MCF 10A (cell line): ENCODE results near the gene APEH. TPM values are rescaled to one million over a fixed set of nuclear protein-coding genes. Genes with fewer than 3 reads are reported as not detected.
"Not testable (repeated sequence)": the region's sequence is repeated elsewhere in the genome, so short reads cannot be mapped to it uniquely, and the experiment has no call there.

Source experiments
- BruUV-seq: library from RNA; stranded (reverse); fragments of 400-500 nt; replicated peaks from 2 replicates; lab custom pipeline; 2021; lab: Mats Ljungman, UMichigan
- CTCF ChIA-PET: fragments of 300-600 bp; sonication (Branson Sonifier 250); formaldehyde crosslinking; extraction: SDS; loops from one replicate; lab custom pipeline; 2021; ENCODE audit warnings: antibody characterized with exemption, inconsistent platforms; lab: Yijun Ruan, JAX
- POLR2A ChIA-PET: fragments of 300-600, 350-650 bp; sonication (Branson Sonifier 250); formaldehyde crosslinking; extraction: SDS; loops from one replicate; lab custom pipeline; 2020; ENCODE audit warnings: antibody characterized with exemption, inconsistent platforms; lab: Yijun Ruan, JAX
- DNase-seq: peaks from one replicate; pipeline ENCODE4 v3.0.0-alpha.2; 2018; ENCODE audit not compliant: unreplicated experiment
- H3K27ac Mint-ChIP-seq: one replicate; pipeline ENCODE4 v1.8.0; 2022; ENCODE audit warnings: mild to moderate bottlenecking, low read depth, mixed read lengths; ENCODE audit not compliant: unreplicated experiment
- H3K27me3 Mint-ChIP-seq: one replicate; pipeline ENCODE4 v1.8.0; 2022; ENCODE audit warnings: mixed read lengths; ENCODE audit not compliant: insufficient read depth, unreplicated experiment
- H3K36me3 Mint-ChIP-seq: one replicate; pipeline ENCODE4 v1.8.0; 2022; ENCODE audit warnings: mild to moderate bottlenecking, moderate library complexity, mixed read lengths; ENCODE audit not compliant: insufficient read depth, unreplicated experiment
- H3K4me1 Mint-ChIP-seq: one replicate; pipeline ENCODE4 v1.8.0; 2022; ENCODE audit warnings: mixed read lengths; ENCODE audit not compliant: insufficient read depth, unreplicated experiment
- H3K4me3 Mint-ChIP-seq: one replicate; pipeline ENCODE4 v1.8.0; 2022; ENCODE audit warnings: mild to moderate bottlenecking, moderate library complexity, mixed read lengths; ENCODE audit not compliant: unreplicated experiment
- H3K9me3 Mint-ChIP-seq: one replicate; pipeline ENCODE4 v1.8.0; 2022; ENCODE audit warnings: mixed read lengths; ENCODE audit not compliant: unreplicated experiment
- intact Hi-C: fragments of 100-400 bp; cut with micrococcal nuclease; formaldehyde crosslinking; loops from 2 replicates; pipeline ENCODE4 v1.14.1; 2022
- total RNA-seq: library from RNA; stranded (reverse); gene quantifications from 2 replicates; pipeline ENCODE4 v1.2.3, GENCODE V29; 2022
- TF ChIP-seq, protein P1 (sequence below): fragments of 200-600 bp; IDR thresholded peaks from one replicate; pipeline ENCODE4 v1.8.0; 2022; ENCODE audit warnings: antibody characterized with exemption, mild to moderate bottlenecking; ENCODE audit not compliant: unreplicated experiment

Gene APEH
- total RNA-seq, 1 experiment from 2014 or later: 127 TPM

DNA sequence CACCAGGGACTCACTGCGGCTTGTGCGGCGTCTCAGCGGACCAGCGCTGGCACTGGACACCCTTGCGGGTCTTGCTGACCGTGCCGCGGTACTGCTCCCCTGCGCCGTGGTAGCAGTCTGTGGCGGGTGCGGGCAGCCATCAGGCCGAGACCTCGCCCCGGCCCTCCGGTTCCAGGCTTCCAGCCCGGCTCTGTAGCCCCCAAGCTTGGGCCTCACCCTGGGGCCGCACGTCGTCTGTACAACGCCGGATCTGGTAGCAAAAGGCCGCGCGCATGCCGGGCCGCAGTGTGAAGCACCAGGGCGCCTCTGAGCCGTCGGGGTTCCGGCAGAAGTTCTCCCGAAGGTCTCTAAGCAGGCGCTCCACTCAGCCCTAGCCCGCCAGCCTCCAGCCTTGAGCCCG, 11.7 kb downstream of the APEH start:
- CTCF ChIA-PET, H3K9me3 Mint-ChIP-seq, H3K27ac Mint-ChIP-seq, H3K4me3 Mint-ChIP-seq, DNase-seq, BruUV-seq, intact Hi-C loops, H3K27me3 Mint-ChIP-seq, H3K36me3 Mint-ChIP-seq, POLR2A ChIA-PET: not testable (repeated sequence)
- H3K4me1 Mint-ChIP-seq: peaks cover 14% of the 10 kb centered on the region

DNA sequence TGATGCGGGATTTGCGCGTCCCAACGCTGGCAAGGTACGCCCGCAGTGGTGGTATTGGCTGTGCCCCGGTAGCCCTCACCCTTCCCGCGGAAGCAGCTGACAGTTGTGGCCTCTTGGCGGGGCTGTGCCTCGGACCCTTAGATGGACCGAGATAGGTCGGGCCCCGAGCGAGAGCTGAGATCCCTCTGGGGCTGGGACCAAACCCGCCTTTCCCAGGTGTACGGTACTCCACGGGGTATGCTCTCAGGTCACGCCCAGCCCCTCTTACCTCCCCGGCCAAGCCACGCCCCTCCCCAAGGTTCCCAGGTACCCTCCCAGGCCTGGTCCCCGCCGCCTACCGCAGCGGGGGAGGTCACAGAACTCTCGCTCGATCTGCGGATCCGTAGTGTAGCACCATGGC, 12.2 kb downstream of the APEH start:
- intact Hi-C loops, BruUV-seq, H3K27me3 Mint-ChIP-seq, DNase-seq, CTCF ChIA-PET, H3K36me3 Mint-ChIP-seq, H3K4me3 Mint-ChIP-seq, H3K27ac Mint-ChIP-seq, H3K9me3 Mint-ChIP-seq, POLR2A ChIA-PET: not testable (repeated sequence)
- H3K4me1 Mint-ChIP-seq: peaks cover 16% of the 10 kb centered on the region

DNA sequence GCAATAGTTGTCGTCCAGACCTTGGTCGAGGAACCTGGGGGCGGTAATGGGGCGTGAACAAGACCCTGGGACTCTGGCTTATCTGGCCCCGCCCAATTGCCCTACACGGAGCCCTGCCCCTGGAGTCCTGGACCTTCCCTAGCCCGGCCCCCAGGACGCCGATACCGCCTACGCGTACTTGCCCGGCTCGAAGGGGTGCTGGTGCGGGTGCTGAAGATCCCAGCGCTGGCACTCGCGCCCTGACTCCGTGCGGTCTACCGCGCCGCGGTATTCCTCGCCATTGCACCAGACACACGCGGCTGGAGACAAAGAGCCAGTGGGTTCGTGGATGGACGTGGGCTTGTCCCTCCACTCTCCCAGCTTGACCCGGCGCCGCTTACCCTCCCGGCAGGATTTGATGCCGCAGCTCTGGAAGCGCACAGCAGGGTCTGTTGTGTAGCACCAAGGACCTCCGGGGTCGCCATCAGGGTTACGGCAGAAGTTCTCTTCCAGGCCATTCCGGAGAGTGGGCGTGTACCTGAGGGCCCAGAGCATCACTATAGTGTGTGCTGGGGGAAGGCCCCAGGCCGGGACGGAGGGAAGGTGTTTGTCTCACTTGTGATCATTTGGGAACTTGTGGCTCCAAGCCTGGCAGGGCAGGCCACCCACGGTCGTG, 12.7 kb downstream of the APEH start:
- H3K27ac Mint-ChIP-seq, H3K36me3 Mint-ChIP-seq, POLR2A ChIA-PET, H3K9me3 Mint-ChIP-seq, intact Hi-C loops, CTCF ChIA-PET, H3K4me3 Mint-ChIP-seq, BruUV-seq, H3K27me3 Mint-ChIP-seq, DNase-seq: not testable (repeated sequence)
- H3K4me1 Mint-ChIP-seq: peaks cover 16% of the 10 kb centered on the region

DNA sequence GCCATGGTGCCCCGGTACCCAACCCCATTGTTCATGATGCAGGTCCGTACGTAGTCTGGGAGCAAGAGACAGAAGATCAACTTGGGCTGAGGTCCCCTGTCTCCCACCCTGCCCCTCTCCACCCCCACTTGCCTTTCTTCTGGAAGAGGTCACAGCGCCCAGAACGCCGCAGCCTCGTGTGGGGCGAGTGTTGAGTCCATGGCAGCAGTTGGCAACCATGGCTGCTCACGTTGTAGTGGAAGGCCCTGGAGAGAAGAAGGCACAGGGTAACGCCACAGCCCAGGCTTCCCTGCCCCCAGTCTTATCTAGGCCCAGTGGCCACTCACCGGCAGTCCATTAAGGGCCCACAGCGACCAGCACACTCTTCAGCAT, 13.3 kb downstream of the APEH start:
- POLR2A ChIA-PET, H3K27ac Mint-ChIP-seq, intact Hi-C loops: not testable (repeated sequence)

DNA sequence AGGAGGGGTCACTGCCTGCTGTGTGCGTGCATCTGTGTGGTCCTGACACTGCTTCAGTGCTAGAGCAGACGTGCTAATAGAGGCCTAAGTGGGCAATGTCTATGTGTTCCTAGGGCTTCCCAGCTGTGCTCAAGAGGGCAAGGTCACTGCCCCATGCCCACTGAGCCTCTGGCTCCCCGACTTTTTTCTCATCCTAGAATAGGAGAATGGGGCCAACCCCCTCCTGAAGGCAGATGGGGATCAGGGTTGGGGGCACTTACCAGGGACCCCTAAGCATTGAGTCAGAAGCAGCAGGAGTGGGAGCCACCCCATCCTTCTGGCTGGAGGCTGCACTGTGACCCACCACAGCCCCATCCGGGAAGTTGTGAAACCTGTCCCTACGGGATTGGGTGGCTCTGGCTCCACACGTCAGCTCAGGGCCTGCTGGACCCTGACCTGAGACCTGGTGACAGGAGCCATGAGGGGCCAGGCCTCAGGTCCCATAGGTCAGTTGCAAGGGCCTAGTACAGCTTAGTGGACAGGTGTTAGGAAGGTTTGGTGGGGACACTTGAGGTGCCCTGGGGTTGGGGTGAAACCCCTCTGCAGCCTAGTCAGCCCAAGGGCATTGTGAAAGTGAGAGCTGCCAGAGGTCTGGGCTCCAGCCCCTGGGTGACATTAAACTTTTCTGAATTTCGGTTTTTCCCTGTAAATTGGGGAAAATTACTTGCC, 14.3 kb downstream of the APEH start:
- H3K27me3 Mint-ChIP-seq, intact Hi-C loops, DNase-seq, CTCF ChIA-PET, BruUV-seq, H3K9me3 Mint-ChIP-seq: not testable (repeated sequence)
- H3K4me3 Mint-ChIP-seq: peak overlapping the region; percentile 85
- H3K27ac Mint-ChIP-seq: peak overlapping the region; percentile 86
- POLR2A ChIA-PET: interaction anchor here (1.2 to 1.3 kb wide), 2 partner anchors 9 to 13 kb away, joined by 4 to 8 read pairs; no protein-coding TSS in a partner anchor
- H3K36me3 Mint-ChIP-seq: peaks cover 15% of the 10 kb centered on the region
- H3K4me1 Mint-ChIP-seq: peaks cover 16% of the 10 kb centered on the region

More for the DNA sequence above, 13.3 kb downstream of the APEH start:
- H3K4me3 Mint-ChIP-seq, BruUV-seq, H3K27me3 Mint-ChIP-seq, DNase-seq, H3K9me3 Mint-ChIP-seq, CTCF ChIA-PET: not testable (repeated sequence)
- Mint-ChIP-seq H3K36me3 (peaks cover 11% of the 10 kb centered on the region), H3K4me1 (peaks cover 16% of the 10 kb centered on the region)

DNA sequence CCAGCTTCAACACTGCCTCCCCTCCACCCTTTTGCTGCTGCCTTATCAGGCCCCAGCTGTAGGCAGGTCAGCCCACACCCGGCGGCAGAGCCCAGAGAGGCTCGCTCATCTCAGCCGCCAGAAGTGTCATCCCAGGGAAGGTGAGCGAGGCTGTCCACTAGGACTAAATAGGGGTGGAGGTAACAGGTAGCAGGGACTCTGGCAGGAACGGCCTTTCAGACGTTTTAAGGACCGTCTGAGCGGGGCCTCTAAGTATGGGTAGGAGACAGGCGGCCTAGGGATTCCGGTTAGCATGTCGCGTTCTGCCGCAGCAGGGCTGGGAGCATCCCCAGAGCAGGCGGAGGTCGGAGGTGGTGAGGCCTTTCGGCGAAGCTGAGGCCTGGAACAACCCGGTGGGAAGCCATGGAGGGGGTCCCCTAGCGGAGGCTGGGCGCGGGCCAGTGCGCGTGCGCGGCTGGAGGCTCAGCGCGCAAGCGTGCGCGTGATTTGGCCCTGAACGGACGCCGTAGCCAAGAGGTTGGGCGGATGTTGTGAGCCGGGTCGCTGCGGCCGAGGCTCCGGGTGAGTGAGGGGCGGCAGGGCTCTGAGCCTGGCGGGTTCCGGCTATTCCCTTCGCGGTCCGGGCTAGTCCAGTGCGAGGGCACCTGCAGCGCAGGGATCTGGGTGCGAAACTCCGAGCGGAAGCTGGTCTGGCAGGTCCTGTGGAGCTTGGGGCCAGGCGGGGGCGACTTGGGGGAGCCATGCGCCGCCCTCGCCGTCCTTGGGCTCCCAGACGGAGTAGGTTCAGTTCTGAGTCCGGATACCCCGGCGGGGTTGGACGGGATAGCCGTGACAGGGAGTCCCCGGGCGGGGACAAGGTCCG, 15.1 kb downstream of the APEH start, which contains the start of the genes MST1 and RNF123:
MST1 (minus strand) TSS at position 429 of the 862 bp plus-strand sequence. CDS start 783 bp downstream, outside the sequence.
RNF123 (plus strand) TSS at position 512 of the 862 bp plus-strand sequence. CDS start 1,609 bp downstream, outside the sequence.
- DNase-seq: peak; percentile 88
- TF ChIP-seq, protein P1, sequence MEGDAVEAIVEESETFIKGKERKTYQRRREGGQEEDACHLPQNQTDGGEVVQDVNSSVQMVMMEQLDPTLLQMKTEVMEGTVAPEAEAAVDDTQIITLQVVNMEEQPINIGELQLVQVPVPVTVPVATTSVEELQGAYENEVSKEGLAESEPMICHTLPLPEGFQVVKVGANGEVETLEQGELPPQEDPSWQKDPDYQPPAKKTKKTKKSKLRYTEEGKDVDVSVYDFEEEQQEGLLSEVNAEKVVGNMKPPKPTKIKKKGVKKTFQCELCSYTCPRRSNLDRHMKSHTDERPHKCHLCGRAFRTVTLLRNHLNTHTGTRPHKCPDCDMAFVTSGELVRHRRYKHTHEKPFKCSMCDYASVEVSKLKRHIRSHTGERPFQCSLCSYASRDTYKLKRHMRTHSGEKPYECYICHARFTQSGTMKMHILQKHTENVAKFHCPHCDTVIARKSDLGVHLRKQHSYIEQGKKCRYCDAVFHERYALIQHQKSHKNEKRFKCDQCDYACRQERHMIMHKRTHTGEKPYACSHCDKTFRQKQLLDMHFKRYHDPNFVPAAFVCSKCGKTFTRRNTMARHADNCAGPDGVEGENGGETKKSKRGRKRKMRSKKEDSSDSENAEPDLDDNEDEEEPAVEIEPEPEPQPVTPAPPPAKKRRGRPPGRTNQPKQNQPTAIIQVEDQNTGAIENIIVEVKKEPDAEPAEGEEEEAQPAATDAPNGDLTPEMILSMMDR: peak; percentile 14
- Mint-ChIP-seq H3K27me3 (no peaks in the 10 kb centered on the region), H3K9me3 (no peaks in the 10 kb centered on the region), H3K4me1 (peaks cover 16% of the 10 kb centered on the region), H3K4me3 (peak within 1 kb of the TSS; percentile 85), H3K27ac (peak within 1 kb of the TSS; percentile 86), H3K36me3 (peaks cover 15% of the 10 kb centered on the region)
- POLR2A ChIA-PET: interaction anchor here (0.8 to 1.3 kb wide), 4 partner anchors 9 to 150 kb away, joined by 4 to 8 read pairs (median 4); no protein-coding TSS in a partner anchor
- intact Hi-C loops: no loop called here
- CTCF ChIA-PET: interaction anchor here (0.7 kb wide), 1 partner anchor 9 kb away, joined by 3 read pairs; no protein-coding TSS in a partner anchor
- TSS peak; percentile 85 for BruUV-seq

DNA sequence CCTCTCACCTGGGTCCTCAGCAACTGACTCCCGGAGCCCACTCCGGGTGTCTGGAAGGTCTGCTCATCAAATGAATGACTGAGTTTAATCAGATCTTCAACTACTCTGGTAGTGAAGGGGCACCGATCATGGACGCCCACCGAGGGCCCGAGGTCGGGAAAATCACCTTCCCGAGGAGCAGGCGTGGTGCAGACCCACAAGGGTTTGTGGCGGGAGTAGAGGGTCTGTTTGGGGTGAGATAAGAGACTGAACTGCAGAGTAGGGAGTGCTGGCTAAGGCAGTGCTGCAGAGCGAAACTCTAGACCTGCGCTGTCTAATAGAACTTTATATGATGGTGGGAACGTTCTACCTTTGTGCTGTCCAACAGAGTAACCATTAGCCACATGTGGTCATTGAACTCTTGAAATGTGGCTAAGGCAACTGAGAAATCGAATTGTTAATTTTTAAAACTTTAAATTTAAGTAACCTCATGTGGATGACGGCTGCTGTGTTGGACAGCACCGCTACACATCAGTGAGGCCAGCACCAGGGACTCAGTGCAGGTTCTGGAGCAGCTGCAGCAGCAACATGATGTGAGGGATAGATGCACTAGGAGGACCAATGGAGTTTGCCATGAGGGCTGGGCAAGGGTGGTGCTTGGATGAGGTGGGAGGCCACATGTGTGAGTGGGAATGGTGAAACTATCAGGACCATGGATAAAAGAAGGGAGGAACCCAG, 15.9 kb downstream of the APEH start:
- H3K27me3 Mint-ChIP-seq, BruUV-seq, intact Hi-C loops, H3K9me3 Mint-ChIP-seq, DNase-seq: not testable (repeated sequence)
- H3K4me3 Mint-ChIP-seq: peak overlapping the region; percentile 85
- CTCF ChIA-PET: interaction anchor here (0.7 kb wide), 1 partner anchor 10 kb away, joined by 3 read pairs; no protein-coding TSS in a partner anchor
- H3K27ac Mint-ChIP-seq: peak overlapping the region; percentile 86
- H3K4me1 Mint-ChIP-seq: peaks cover 16% of the 10 kb centered on the region
- POLR2A ChIA-PET: interaction anchor here (0.8 to 1.3 kb wide), 4 partner anchors 10 to 150 kb away, joined by 4 to 8 read pairs (median 4); no protein-coding TSS in a partner anchor
- H3K36me3 Mint-ChIP-seq: peaks cover 15% of the 10 kb centered on the region
